Karpas-422 (cell line): ENCODE results near the gene C9orf50. TPM values are rescaled to one million over a fixed set of nuclear protein-coding genes. Genes with fewer than 3 reads are reported as not detected.

Source experiments
- DNase-seq: peaks from one replicate; pipeline ENCODE4 v3.0.0-alpha.2; 2015
- H2AFZ ChIP-seq: fragments of 200-600 bp; sonication (generic); 2 replicates; pipeline ENCODE4 v1.6.1; 2014; ENCODE audit warnings: antibody characterized with exemption, low read length, mixed read lengths
- H3K27ac ChIP-seq: fragments of 200-600 bp; sonication (generic); 2 replicates; pipeline ENCODE4 v1.5.1; 2014; ENCODE audit warnings: mild to moderate bottlenecking, low read length, moderate library complexity
- H3K27me3 ChIP-seq: fragments of 200-600 bp; sonication (generic); 2 replicates; pipeline ENCODE4 v1.6.1; 2014; ENCODE audit warnings: low read length, mixed read lengths
- H3K36me3 ChIP-seq: fragments of 200-600 bp; sonication (generic); 2 replicates; pipeline ENCODE4 v1.6.1; 2014; ENCODE audit warnings: low read length, mixed read lengths; ENCODE audit not compliant: insufficient read depth
- H3K4me1 ChIP-seq: fragments of 200-600 bp; sonication (generic); 2 replicates; pipeline ENCODE4 v1.6.1; 2014; ENCODE audit warnings: mild to moderate bottlenecking, low read length, mixed read lengths
- H3K4me2 ChIP-seq: fragments of 200-600 bp; sonication (generic); 2 replicates; pipeline ENCODE4 v1.6.1; 2014; ENCODE audit warnings: low read length, low read depth, mild to moderate bottlenecking; ENCODE audit not compliant: poor library complexity, severe bottlenecking
- H3K4me3 ChIP-seq: fragments of 200-600 bp; sonication (generic); 2 replicates; pipeline ENCODE4 v1.5.1; 2014; ENCODE audit warnings: mild to moderate bottlenecking, antibody characterized with exemption, low read length, mixed read lengths
- H3K79me2 ChIP-seq: fragments of 200-600 bp; sonication (generic); 2 replicates; pipeline ENCODE4 v1.6.1; 2014; ENCODE audit warnings: mild to moderate bottlenecking, low read length, mixed read lengths
- H3K9ac ChIP-seq: fragments of 200-600 bp; sonication (generic); 2 replicates; pipeline ENCODE4 v1.6.0; 2014; ENCODE audit warnings: low read length
- H3K9me2 ChIP-seq: fragments of 200-600 bp; sonication (generic), shearing (Covaris generic); replicated peaks from 2 replicates; pipeline ENCODE4 v1.6.0; 2014; ENCODE audit warnings: mild to moderate bottlenecking, low read length, moderate library complexity; ENCODE audit not compliant: insufficient read depth
- H3K9me3 ChIP-seq: fragments of 300-700, 200-600 bp; sonication (generic); 2 replicates; pipeline ENCODE4 v1.6.1; 2014; ENCODE audit warnings: low read length, mixed read lengths
- H4K20me1 ChIP-seq: fragments of 200-600 bp; sonication (generic); 2 replicates; pipeline ENCODE4 v1.6.1; 2014; ENCODE audit warnings: mild to moderate bottlenecking, antibody characterized with exemption, low read length, low read depth; ENCODE audit not compliant: insufficient read depth
- total RNA-seq: library from RNA; depleted of rRNA; stranded (reverse); fragments of >200 nt; shearing (Covaris generic); gene quantifications from 2 replicates; pipeline ENCODE4 v1.2.3, GENCODE V29; 2014; ENCODE audit warnings: low replicate concordance

Gene C9orf50
- total RNA-seq, 1 experiment from 2014 or later: not detected

DNA sequence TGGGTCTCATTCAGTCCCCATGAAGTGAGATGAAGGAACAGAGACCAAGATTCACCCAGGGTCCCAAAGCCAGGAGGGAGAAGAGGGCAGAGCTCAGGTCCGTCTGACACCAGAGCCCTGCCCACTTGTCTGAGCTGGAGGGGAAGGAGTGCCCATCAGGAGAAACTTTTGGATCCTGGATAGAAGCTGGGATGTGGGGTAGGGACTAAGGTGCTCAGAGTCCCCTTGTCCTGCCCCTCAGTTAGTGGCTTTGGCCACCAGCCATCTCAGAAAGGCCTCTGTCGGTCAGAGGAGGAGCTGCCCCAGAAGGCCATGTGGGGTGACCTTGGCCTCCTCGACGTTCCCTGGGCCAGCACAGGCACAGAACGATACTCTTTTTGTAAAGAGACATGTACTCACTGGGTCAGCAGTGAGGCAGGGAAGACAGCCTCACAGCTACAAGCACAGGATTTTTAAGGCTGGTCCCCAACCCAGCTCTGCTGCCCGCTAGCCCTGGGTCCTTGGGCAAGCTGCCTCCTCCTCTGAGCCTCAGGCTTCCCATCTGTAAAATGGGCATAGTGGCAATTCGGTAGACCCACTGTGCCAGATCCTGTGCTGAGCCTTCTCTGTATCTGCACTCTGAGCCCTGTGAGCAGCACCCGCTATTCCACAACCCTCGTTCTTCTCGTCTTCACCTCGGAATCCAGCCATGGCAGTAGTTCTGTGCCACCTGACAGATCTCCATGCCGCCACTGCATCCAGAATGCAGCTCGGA is 49.4 kb downstream of the C9orf50 start:
- H3K4me2 ChIP-seq: no peak overlapping the region
- H2AFZ ChIP-seq: no peak overlapping the region

GRCh38 chr9:129570450-129571297 is 50.2 kb downstream of the C9orf50 start:
- no peaks in the 10 kb centered on the region for H3K27me3 ChIP-seq
- H3K9ac ChIP-seq: no peak overlapping the region

More for the DNA sequence above, 49.4 kb downstream of the C9orf50 start:
- no peaks in the 10 kb centered on the region for H3K9me2 ChIP-seq
- no peak for DNase-seq
- no peaks in the 10 kb centered on the region for H3K27me3 ChIP-seq
- H3K4me1 ChIP-seq: 0 out of 2 replicates have a peak, but pooled peaks cover 5% of the 10 kb centered on the region
- no peak overlapping the region for H3K4me3 ChIP-seq
- H3K9ac ChIP-seq: no peak overlapping the region
- no peaks in the 10 kb centered on the region for H4K20me1 ChIP-seq
- no peak overlapping the region for H3K27ac ChIP-seq
- H3K9me3 ChIP-seq: no peaks in the 10 kb centered on the region
- H3K36me3 ChIP-seq: no peaks in the 10 kb centered on the region
- H3K79me2 ChIP-seq: no peaks in the 10 kb centered on the region

GRCh38 chr9:129569502-129570449 is 51.1 kb downstream of the C9orf50 start:
- H3K9me2 ChIP-seq: no peaks in the 10 kb centered on the region
- H3K4me2 ChIP-seq: no peak overlapping the region
- H3K4me1 ChIP-seq: 0 out of 2 replicates have a peak, but pooled peaks cover 5% of the 10 kb centered on the region
- no peak overlapping the region for H3K4me3 ChIP-seq
- H3K9ac ChIP-seq: no peak overlapping the region
- no peaks in the 10 kb centered on the region for H3K27me3 ChIP-seq
- no peak overlapping the region for H3K27ac ChIP-seq
- H3K9me3 ChIP-seq: no peaks in the 10 kb centered on the region
- H2AFZ ChIP-seq: no peak overlapping the region
- peak; percentile 45 for DNase-seq
- no peaks in the 10 kb centered on the region for H3K79me2 ChIP-seq
- H4K20me1 ChIP-seq: no peaks in the 10 kb centered on the region
- H3K36me3 ChIP-seq: no peaks in the 10 kb centered on the region

More at GRCh38 chr9:129570450-129571297, 50.2 kb downstream of the C9orf50 start:
- H3K4me1 ChIP-seq: 0 out of 2 replicates have a peak, but pooled peaks cover 5% of the 10 kb centered on the region
- no peaks in the 10 kb centered on the region for H3K79me2 ChIP-seq
- no peak overlapping the region for H3K27ac ChIP-seq
- H3K36me3 ChIP-seq: no peaks in the 10 kb centered on the region
- no peaks in the 10 kb centered on the region for H3K9me3 ChIP-seq
- H3K9me2 ChIP-seq: no peaks in the 10 kb centered on the region
- no peak overlapping the region for H2AFZ ChIP-seq
- H3K4me2 ChIP-seq: no peak overlapping the region
- no peaks in the 10 kb centered on the region for H4K20me1 ChIP-seq
- no peak for DNase-seq
- H3K4me3 ChIP-seq: no peak overlapping the region

- Histone ChIP-seq H3K36me3 (no peaks in the 10 kb centered on the region), H4K20me1 (no peaks in the 10 kb centered on the region), H3K4me2 (no peak overlapping the region), H3K4me3 (no peak overlapping the region), H3K27me3 (no peaks in the 10 kb centered on the region), H3K79me2 (no peaks in the 10 kb centered on the region), H3K9ac (no peak overlapping the region), H3K9me3 (no peaks in the 10 kb centered on the region), H3K27ac (no peak overlapping the region), H2AFZ (no peak overlapping the region), H3K4me1 (0 out of 2 replicates have a peak, but pooled peaks cover 5% of the 10 kb centered on the region), H3K9me2 (no peaks in the 10 kb centered on the region)
- no peak for DNase-seq
These were observed 52.1 kb downstream of the C9orf50 start for GRCh38 chr9:129568560-129569501.

GRCh38 chr9:129567842-129568559 is 52.9 kb downstream of the C9orf50 start:
- Histone ChIP-seq H3K9me3 (no peaks in the 10 kb centered on the region), H3K9ac (no peak overlapping the region), H3K9me2 (no peaks in the 10 kb centered on the region), H3K4me1 (0 out of 2 replicates have a peak, but pooled peaks cover 5% of the 10 kb centered on the region), H3K27me3 (no peaks in the 10 kb centered on the region), H3K36me3 (no peaks in the 10 kb centered on the region), H3K79me2 (no peaks in the 10 kb centered on the region), H4K20me1 (no peaks in the 10 kb centered on the region), H3K27ac (no peak overlapping the region), H3K4me2 (no peak overlapping the region), H3K4me3 (no peak overlapping the region), H2AFZ (no peak overlapping the region)
- DNase-seq: no peak

DNA sequence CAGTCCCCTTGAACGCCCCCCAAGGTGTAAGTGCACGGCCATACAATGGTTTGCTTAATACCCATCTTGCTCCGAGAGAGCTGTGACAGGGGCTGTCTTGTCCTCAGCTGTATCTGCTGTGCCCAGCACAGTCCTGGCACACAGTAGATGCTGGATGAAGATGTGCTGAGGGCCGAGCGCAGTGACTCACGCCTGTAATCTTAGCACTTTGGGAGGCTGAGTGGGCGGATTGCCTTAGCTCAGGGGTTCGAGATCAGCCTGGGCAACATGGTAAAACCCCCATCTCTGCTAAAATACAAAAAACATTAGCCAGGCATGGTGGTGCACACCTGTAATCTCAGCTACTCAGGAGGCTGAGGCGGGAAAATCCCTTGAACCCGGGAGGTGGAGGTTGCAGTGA is 53.6 kb downstream of the C9orf50 start:
- no peak for DNase-seq
- Histone ChIP-seq H3K27me3 (no peaks in the 10 kb centered on the region), H3K79me2 (no peaks in the 10 kb centered on the region), H3K4me1 (0 out of 2 replicates have a peak, but pooled peaks cover 5% of the 10 kb centered on the region), H3K9me2 (no peaks in the 10 kb centered on the region), H3K4me2 (no peak overlapping the region), H3K36me3 (no peaks in the 10 kb centered on the region), H3K9ac (no peak overlapping the region), H2AFZ (no peak overlapping the region), H3K9me3 (no peaks in the 10 kb centered on the region), H3K27ac (no peak overlapping the region), H3K4me3 (no peak overlapping the region), H4K20me1 (no peaks in the 10 kb centered on the region)
